H1 (cell line): ENCODE measurements around the gene MMP25. TPM values are rescaled to one million over a fixed set of nuclear protein-coding genes. Genes with fewer than 3 reads are reported as not detected.

ENCODE experiments used
- CTCF ChIA-PET: fragments of 300-600 bp; sonication (Branson Sonifier 250); formaldehyde crosslinking; loops from one replicate; lab custom pipeline; 2021; ENCODE audit not compliant: partially characterized antibody; lab: Charles Lee
- POLR2A ChIA-PET: fragments of 300-600 bp; sonication (Branson Sonifier 250); formaldehyde crosslinking; loops from one replicate; lab custom pipeline; 2021; ENCODE audit warnings: inconsistent platforms; ENCODE audit not compliant: partially characterized antibody; lab: Charles Lee
- DNase-seq, 2 experiments: peaks; one replicate each; pipeline versions ENCODE4 v3.0.0 to v3.0.0-alpha.2; 2010 to 2022; ENCODE audit warnings: low spot score in 2 of 2, low read depth in 1 of 2, mixed read lengths in 1 of 2
- FAIRE-seq: peaks from 2 replicates; lab custom pipeline; 2011; peaks lifted over from hg19 to GRCh38; lab: Jason Lieb, UNC
- H2AFZ ChIP-seq: 2 replicates; pipeline ENCODE4 v1.8.1; 2012; ENCODE audit warnings: low read length, inconsistent platforms
- H2AK5ac ChIP-seq: 2 replicates; pipeline ENCODE4 v1.6.1; 2013; ENCODE audit warnings: low read depth, low read length
- H2BK120ac ChIP-seq: replicated peaks from 2 replicates; pipeline ENCODE3; 2013; ENCODE audit warnings: low read depth, low read length, inconsistent platforms
- H2BK12ac ChIP-seq: 2 replicates; pipeline ENCODE4 v1.6.1; 2013; ENCODE audit warnings: low read depth, low read length
- H2BK15ac ChIP-seq: 2 replicates; pipeline ENCODE4 v1.6.1; 2013; ENCODE audit warnings: low read length
- H2BK20ac ChIP-seq: 2 replicates; pipeline ENCODE4 v1.6.1; 2013; ENCODE audit warnings: low read length
- H2BK5ac ChIP-seq: 2 replicates; pipeline ENCODE4 v1.6.1; 2013; ENCODE audit warnings: low read depth, low read length
- H3K14ac ChIP-seq: 2 replicates; pipeline ENCODE4 v1.6.1; 2013; ENCODE audit warnings: inconsistent platforms; ENCODE audit not compliant: insufficient read length
- H3K18ac ChIP-seq: 2 replicates; pipeline ENCODE4 v1.6.1; 2013; ENCODE audit warnings: low read length; ENCODE audit errors: extremely low read depth
- H3K23ac ChIP-seq: 2 replicates; pipeline ENCODE4 v1.6.1; 2013; ENCODE audit warnings: inconsistent platforms; ENCODE audit not compliant: insufficient read length
- H3K23me2 ChIP-seq: 2 replicates; pipeline ENCODE4 v1.6.1; 2013; ENCODE audit warnings: low read depth, low read length
- H3K27ac ChIP-seq: 2 replicates; pipeline ENCODE4 v1.6.1; 2011; ENCODE audit warnings: low read depth, low read length, inconsistent platforms
- H3K27me3 ChIP-seq, 4 experiments: replicated peaks in 1 of 4; 1 replicate in 1 of 4; 2 replicates in 3 of 4; pipeline versions ENCODE4 v1.6.1 to v1.8.1; 2011 to 2013; ENCODE audit warnings: low read length in 3 of 4, mild to moderate bottlenecking in 3 of 4, inconsistent platforms in 2 of 4, mixed read lengths in 2 of 4, moderate library complexity in 1 of 4; ENCODE audit not compliant: control insufficient read depth in 3 of 4, insufficient read depth in 3 of 4; ENCODE audit errors: extremely low read depth in 1 of 4
- H3K36me3 ChIP-seq, 4 experiments: 2 replicates each; pipeline versions ENCODE4 v1.6.1 to v1.8.1; 2011 to 2013; ENCODE audit warnings: mild to moderate bottlenecking in 4 of 4, low read length in 3 of 4, moderate library complexity in 2 of 4, control low read depth in 1 of 4, inconsistent platforms in 1 of 4; ENCODE audit not compliant: insufficient read depth in 4 of 4, control insufficient read depth in 2 of 4
- H3K4ac ChIP-seq: replicated peaks from 2 replicates; pipeline ENCODE3; 2013; ENCODE audit warnings: low read length, low read depth, mixed read lengths, inconsistent platforms; ENCODE audit not compliant: insufficient read length
- H3K4me1 ChIP-seq, 4 experiments: replicated peaks in 1 of 4; 1 replicate in 1 of 4; 2 replicates in 3 of 4; pipeline versions ENCODE4 v1.6.1 to v1.8.1; 2011 to 2013; ENCODE audit warnings: low read length in 3 of 4, inconsistent platforms in 2 of 4, mixed read lengths in 1 of 4; ENCODE audit not compliant: insufficient read depth in 4 of 4, control insufficient read depth in 3 of 4
- H3K4me2 ChIP-seq, 2 experiments: 2 replicates each; pipeline versions ENCODE4 v1.6.1 to v1.8.1; 2011 to 2013; ENCODE audit warnings: low read depth in 2 of 2, low read length in 2 of 2, control low read depth in 1 of 2, inconsistent platforms in 1 of 2, mild to moderate bottlenecking in 1 of 2; ENCODE audit not compliant: insufficient read depth in 1 of 2
- H3K4me3 ChIP-seq, 4 experiments: fragments of 200-600, 300-600 bp in 1 of 4; sonication (generic), shearing (Covaris generic), sonication (Bioruptor Twin) in 1 of 4; 2 replicates each; pipeline versions ENCODE4 v1.5.1 to v1.8.1; 2011 to 2016; ENCODE audit warnings: low read length in 4 of 4, low read depth in 3 of 4, control low read depth in 2 of 4, inconsistent platforms in 2 of 4, mild to moderate bottlenecking in 2 of 4, mixed read lengths in 1 of 4, moderate library complexity in 1 of 4; ENCODE audit not compliant: insufficient read depth in 2 of 4; ENCODE audit errors: extremely low read depth in 1 of 4
- H3K56ac ChIP-seq: replicated peaks from 2 replicates; pipeline ENCODE3; 2013; ENCODE audit warnings: low read depth, mild to moderate bottlenecking, mixed read lengths, low read length, inconsistent platforms; ENCODE audit not compliant: insufficient read length
- H3K79me1 ChIP-seq: 2 replicates; pipeline ENCODE4 v1.6.1; 2013; ENCODE audit warnings: low read depth, low read length, control low read depth
- H3K79me2 ChIP-seq, 2 experiments: 2 replicates each; pipeline versions ENCODE4 v1.6.1 to v1.8.1; 2012 to 2013; ENCODE audit warnings: low read length in 2 of 2, mild to moderate bottlenecking in 2 of 2, inconsistent platforms in 1 of 2; ENCODE audit not compliant: insufficient read depth in 2 of 2, control insufficient read depth in 1 of 2
- H3K9ac ChIP-seq, 4 experiments: replicated peaks in 1 of 4; 1 replicate in 1 of 4; 2 replicates in 3 of 4; pipeline versions ENCODE4 v1.6.1 to v1.8.1; 2011 to 2013; ENCODE audit warnings: low read depth in 3 of 4, low read length in 3 of 4, control low read depth in 2 of 4, mild to moderate bottlenecking in 2 of 4, moderate library complexity in 2 of 4, inconsistent platforms in 1 of 4; ENCODE audit errors: extremely low read depth in 1 of 4
- H3K9me3 ChIP-seq, 2 experiments: 2 replicates each; pipeline versions ENCODE4 v1.6.1 to v1.8.1; 2012 to 2013; ENCODE audit warnings: mild to moderate bottlenecking in 2 of 2, moderate library complexity in 2 of 2, control low read depth in 1 of 2, inconsistent platforms in 1 of 2, low read depth in 1 of 2, low read length in 1 of 2, mixed read lengths in 1 of 2; ENCODE audit not compliant: insufficient read depth in 2 of 2
- H4K20me1 ChIP-seq, 2 experiments: replicated peaks in 1 of 2; 2 replicates each; pipeline versions ENCODE3 to v1.8.1; 2011 to 2013; ENCODE audit warnings: inconsistent platforms in 2 of 2, low read length in 2 of 2, mild to moderate bottlenecking in 1 of 2; ENCODE audit not compliant: insufficient read depth in 2 of 2, control insufficient read depth in 1 of 2
- H4K5ac ChIP-seq: 2 replicates; pipeline ENCODE4 v1.6.1; 2013; ENCODE audit warnings: low read length, low read depth, mixed read lengths, inconsistent platforms; ENCODE audit not compliant: insufficient read length
- H4K8ac ChIP-seq: 2 replicates; pipeline ENCODE4 v1.8.0; 2013; ENCODE audit warnings: mild to moderate bottlenecking, moderate library complexity, low read length, inconsistent platforms; ENCODE audit not compliant: insufficient read depth; ENCODE audit errors: extremely low read depth
- H4K91ac ChIP-seq: replicated peaks from 2 replicates; pipeline ENCODE3; 2013; ENCODE audit warnings: low read length, mixed read lengths, inconsistent platforms; ENCODE audit not compliant: insufficient read length
- ATF2 ChIP-seq: IDR thresholded peaks from 2 replicates; pipeline ENCODE4 v1.6.1; 2012; ENCODE audit warnings: low read length, inconsistent platforms
- SP1 ChIP-seq: IDR thresholded peaks from 2 replicates; pipeline ENCODE4 v1.6.1; 2011; ENCODE audit warnings: low read depth, low read length
- SUZ12 ChIP-seq: fragments of 200-600 bp; sonication (generic); IDR thresholded peaks from 2 replicates; pipeline ENCODE4 v1.6.1; 2012; ENCODE audit warnings: mild to moderate bottlenecking, inconsistent platforms, low read length, moderate library complexity, mixed read lengths
- USF2 ChIP-seq: IDR thresholded peaks from 2 replicates; pipeline ENCODE4 v1.6.1; 2011; ENCODE audit warnings: low read length, improper control_type of control experiment
- WGBS, 2 experiments: shearing (Covaris generic) in 1 of 2; methylation state at CpG; one replicate each; pipeline versions ENCODE4 v1.1.6 to v1.1.7; 2013 to 2015; ENCODE audit warnings: low lambda C conversion rate in 2 of 2, mixed read lengths in 2 of 2, inconsistent platforms in 1 of 2, low coverage in 1 of 2, missing lambda C conversion rate in 1 of 2; ENCODE audit not compliant: insufficient replicate concordance in 2 of 2, insufficient coverage in 1 of 2, insufficient read length in 1 of 2; ENCODE audit errors: extremely low coverage in 1 of 2, missing lambda C conversion rate in 1 of 2; 5-methylcytosine and 5-hydroxymethylcytosine counted together
- polyA plus RNA-seq, 7 experiments: library from polyadenylated mRNA; depleted of rRNA in 3 of 7; stranded (reverse) in 5 of 7; unstranded in 2 of 7; fragments of >200 nt in 5 of 7; fragments of 200-250 nt in 2 of 7; gene quantifications; 1 replicate in 5 of 7; 2 replicates in 1 of 7; 4 replicates in 1 of 7; pipeline versions ENCODE4 v1.2.1 to v1.2.3, GENCODE V29; 2011 to 2013; ENCODE audit warnings: missing spikeins in 2 of 7, mixed read lengths in 2 of 7
- total RNA-seq: library from RNA; stranded (reverse); fragmentation: NEBNext Ultra II Directional; extraction: Animal tissue kit (Norgen Biotek cat#: 25700); gene quantifications from 2 replicates; pipeline ENCODE4 v1.2.1, GENCODE V29; 2021

The MMP25 gene
- total and polyA plus RNA-seq, 2 of the 8 experiments (the other 6 are each of a cell fraction or from before 2014, with no cell fraction given): 7.7 to 26.7 TPM

DNA sequence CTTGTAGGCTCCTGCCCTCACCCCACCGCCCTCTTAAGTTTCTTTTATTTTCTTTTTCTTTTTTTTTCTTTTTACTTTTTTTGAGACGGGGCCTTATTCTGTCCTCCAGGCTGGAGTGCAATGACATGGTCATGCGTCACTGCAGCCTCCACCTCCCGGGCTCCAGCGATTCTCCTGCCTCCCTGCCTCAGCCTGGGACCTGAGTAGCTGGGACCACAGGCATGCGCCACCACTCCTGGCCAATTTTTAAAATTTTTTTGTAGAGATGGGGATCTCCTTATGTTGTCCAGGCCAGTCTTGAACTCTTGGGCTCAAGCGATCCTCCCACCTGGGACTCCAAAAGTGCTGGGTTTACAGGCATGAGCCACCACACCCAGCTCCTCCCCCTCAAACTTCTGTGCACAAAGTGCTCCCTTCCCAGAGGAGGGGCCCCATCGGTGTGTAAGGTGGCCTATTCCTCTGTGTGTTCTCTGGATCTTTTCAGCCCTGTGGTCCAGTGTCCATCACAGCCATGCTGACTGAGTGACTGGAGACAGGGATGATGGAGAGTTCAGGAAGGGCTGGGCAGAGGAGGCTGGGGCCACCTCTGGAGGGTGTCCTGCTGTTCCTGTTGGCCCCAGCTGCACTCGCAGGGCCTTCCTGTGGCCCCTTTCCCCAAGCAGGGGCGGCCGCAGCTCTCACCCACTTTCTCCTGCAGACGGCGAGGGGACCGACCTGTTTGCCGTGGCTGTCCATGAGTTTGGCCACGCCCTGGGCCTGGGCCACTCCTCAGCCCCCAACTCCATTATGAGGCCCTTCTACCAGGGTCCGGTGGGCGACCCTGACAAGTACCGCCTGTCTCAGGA, 10.2 kb downstream of the MMP25 start:
- no peak for FAIRE-seq
- H3K79me1 ChIP-seq: no peaks in the 10 kb centered on the region
- no peak overlapping the region for H2AK5ac ChIP-seq
- no peak overlapping the region for H3K14ac ChIP-seq
- no peak overlapping the region for H2BK5ac ChIP-seq
- H3K27ac ChIP-seq: no peak overlapping the region
- no peak overlapping the region for H3K56ac ChIP-seq
- TF ChIP-seq SP1 (no peak), USF2 (no peak), SUZ12 (no peak), ATF2 (no peak)
- TF ChIP-seq, all 59 proteins: peak for 0
- Histone ChIP-seq H3K27me3 (no peaks in the 10 kb centered on the region; a peak in 1 of 7 replicates), H4K5ac (no peak overlapping the region), H3K36me3 (no peaks in the 10 kb centered on the region; a peak in 1 of 8 replicates), H3K9me3 (no peaks in the 10 kb centered on the region), H4K8ac (no peak overlapping the region), H3K4me2 (no peak overlapping the region), H3K18ac (no peak overlapping the region), H2AFZ (no peak overlapping the region), H4K91ac (no peak overlapping the region), H3K4me3 (no peak overlapping the region), H3K9ac (no peak overlapping the region), H3K23me2 (peaks cover 6% of the 10 kb centered on the region; the same call in 1 of the 2 replicates), H2BK15ac (no peak overlapping the region), H2BK20ac (no peak overlapping the region), H2BK12ac (no peak overlapping the region), H4K20me1 (peaks cover 7% of the 10 kb centered on the region in 2 experiments), H3K4ac (no peak overlapping the region), H3K79me2 (no peaks in the 10 kb centered on the region), H3K4me1 (peaks cover 5 to 17% (median 6%) of the 10 kb centered on the region in 4 experiments; a peak in 6 of 7 replicates), H2BK120ac (no peak overlapping the region), H3K23ac (no peak overlapping the region)
- CTCF ChIA-PET: interaction anchor here (0.7 to 6.6 kb wide), 9 partner anchors 9 to 118 kb away, joined by 3 to 88 read pairs (median 4); no protein-coding TSS in a partner anchor
- POLR2A ChIA-PET: interaction anchor here (0.8 to 12.7 kb wide), 24 partner anchors 9 to 79 kb away, joined by 3 to 140 read pairs (median 5); partner anchors contain the start of genes CLDN6, HCFC1R1, THOC6 and TNFRSF12A
- 91% methylated on average over 16 of the region's 19 CpGs; no CpG with 5 or more reads in 1 of the 2 experiments for WGBS, 2 experiments
- DNase-seq: no peak
